Panc1 (cell line): ENCODE results near the gene TRIP10. TPM values are rescaled to one million over a fixed set of nuclear protein-coding genes. Genes with fewer than 3 reads are reported as not detected.

Experiments
- ATAC-seq: fragments of 200-7000 bp; cut with Tn5 transposase; 2 replicates; pipeline ENCODE4 v1.9.1; 2020; ENCODE audit warnings: mild to moderate bottlenecking, moderate library complexity
- BruUV-seq: library from RNA; stranded (reverse); fragments of 400-500 nt; replicated peaks from 2 replicates; lab custom pipeline; 2021; lab: Mats Ljungman, UMichigan
- CTCF ChIA-PET: fragments of 300-600 bp; sonication (Branson Sonifier 250); formaldehyde crosslinking; loops from one replicate; lab custom pipeline; 2022; ENCODE audit warnings: antibody characterized with exemption; lab: Charles Lee
- POLR2A ChIA-PET: fragments of 300-600 bp; sonication (Branson Sonifier 250); formaldehyde crosslinking; loops from one replicate; lab custom pipeline; 2022; ENCODE audit warnings: antibody characterized with exemption; lab: Charles Lee
- DNase-seq: peaks from one replicate; pipeline ENCODE4 v3.0.0-alpha.2; 2010; ENCODE audit warnings: low read depth, low spot score
- H3K27ac ChIP-seq: 2 replicates; pipeline ENCODE4 v1.5.1; 2011; ENCODE audit warnings: mild to moderate bottlenecking, low read length, inconsistent platforms
- H3K27me3 ChIP-seq: fragments of 200-500 bp; sonication (Bioruptor generic); 2 replicates; pipeline ENCODE4 v1.6.0; 2014; ENCODE audit warnings: low read length, inconsistent platforms; ENCODE audit not compliant: control insufficient read depth, insufficient read depth
- H3K36me3 ChIP-seq: fragments of 200-500 bp; sonication (Bioruptor generic); 2 replicates; pipeline ENCODE4 v1.5.1; 2014; ENCODE audit warnings: inconsistent platforms, mild to moderate bottlenecking, low read length, moderate library complexity; ENCODE audit not compliant: control insufficient read depth, insufficient read depth
- H3K4me1 ChIP-seq: 2 replicates; pipeline ENCODE4 v1.5.1; 2011; ENCODE audit warnings: inconsistent platforms, mild to moderate bottlenecking, low read length, moderate library complexity; ENCODE audit not compliant: control insufficient read depth, insufficient read depth
- H3K4me3 ChIP-seq, 2 experiments: 2 replicates each; pipeline ENCODE4 v1.5.1; 2011 to 2012; ENCODE audit warnings: low read depth in 2 of 2, low read length in 2 of 2, mild to moderate bottlenecking in 2 of 2, inconsistent platforms in 1 of 2, moderate library complexity in 1 of 2
- H3K9me3 ChIP-seq: fragments of 200-500 bp; sonication (Bioruptor generic); 2 replicates; pipeline ENCODE4 v1.5.1; 2014; ENCODE audit warnings: low read depth, mild to moderate bottlenecking, inconsistent platforms, low read length, moderate library complexity; ENCODE audit not compliant: control insufficient read depth, insufficient read depth
- CTCF ChIP-seq: fragments of 450-650 bp; IDR thresholded peaks from 2 replicates; pipeline ENCODE4 v1.5.1; 2017; ENCODE audit warnings: mild to moderate bottlenecking
- POLR2AphosphoS5 ChIP-seq: IDR thresholded peaks from 2 replicates; pipeline ENCODE4 v1.6.1; 2012; ENCODE audit warnings: mild to moderate bottlenecking, low read depth, low read length, moderate library complexity
- REST ChIP-seq, 2 experiments: IDR thresholded peaks; 2 replicates each; pipeline ENCODE4 v1.6.1; 2011 to 2012; ENCODE audit warnings: low read depth in 2 of 2, control low read depth in 1 of 2, low read length in 1 of 2, mild to moderate bottlenecking in 1 of 2, moderate library complexity in 1 of 2; ENCODE audit not compliant: insufficient read depth in 1 of 2
- SIN3A ChIP-seq: IDR thresholded peaks from 2 replicates; pipeline ENCODE4 v1.6.1; 2012; ENCODE audit warnings: low read depth, mild to moderate bottlenecking, low read length, moderate library complexity, borderline replicate concordance; ENCODE audit not compliant: insufficient read depth
- TCF7L2 ChIP-seq: IDR thresholded peaks from 2 replicates; pipeline ENCODE4 v1.6.1; 2011; ENCODE audit warnings: mild to moderate bottlenecking, low read depth, low read length, inconsistent platforms
- in situ Hi-C: cut with HindIII; loops from 2 replicates; pipeline ENCODE4 v1.10.0; 2016; ENCODE audit warnings: low sequenced_read_pairs, low pct_unique_long_range_greater_than_20kb
- intact Hi-C: fragments of 100-400 bp; cut with micrococcal nuclease; formaldehyde crosslinking; loops from one replicate; pipeline ENCODE4 v1.10.0; 2022; ENCODE audit not compliant: unreplicated experiment
- total RNA-seq: library from RNA; stranded (reverse); gene quantifications from one replicate; pipeline ENCODE4 v1.2.1, GENCODE V29; 2021; ENCODE audit not compliant: unreplicated experiment

TRIP10 gene
- total RNA-seq, 1 experiment from 2014 or later = 115 TPM

GRCh38 chr19:6751189-6751588 is 11.7 kb downstream of the TRIP10 start:
- H3K36me3 ChIP-seq = peaks cover 5% of the 10 kb centered on the region; the same call in 1 of the 2 replicates
- POLR2A ChIA-PET = no interaction called here
- no peaks in the 10 kb centered on the region for H3K27me3 ChIP-seq
- H3K9me3 ChIP-seq = no peaks in the 10 kb centered on the region
- H3K4me1 ChIP-seq = peaks cover 6% of the 10 kb centered on the region; the same call in 1 of the 2 replicates
- in situ Hi-C loops = no loop called here
- no TSS peak for BruUV-seq
- H3K4me3 ChIP-seq = no peak overlapping the region
- no peak for DNase-seq
- TF ChIP-seq CTCF (no peak), REST (IDR thresholded peaks at IDR 0.05; ENCODE audit: insufficient read depth in 1 of 2, low read depth in 2 of 2, low read length in 1 of 2) (no peak), POLR2AphosphoS5 (no peak), SIN3A (no peak), TCF7L2 (no peak)
- no peak for ATAC-seq
- intact Hi-C loops = loop anchor here (5.0 kb wide), 1 partner anchor 111 kb away; no protein-coding TSS in a partner anchor
- CTCF ChIA-PET = no interaction called here
- H3K27ac ChIP-seq = no peak overlapping the region

GRCh38 chr19:6752256-6753177 is 13.0 kb downstream of the TRIP10 start:
- ChIA-PET POLR2A (interaction anchor here (0.9 kb wide), 1 partner anchor 13 kb away, joined by 4 read pairs; no protein-coding TSS in a partner anchor), CTCF (interaction anchor here (0.7 to 1.6 kb wide), 2 partner anchors 14 to 109 kb away, joined by 5 read pairs; partner anchors contain the start of gene GPR108)
- Histone ChIP-seq H3K4me1 (peaks cover 2% of the 10 kb centered on the region; the same call in 1 of the 2 replicates), H3K36me3 (peaks cover 5% of the 10 kb centered on the region; the same call in 1 of the 2 replicates), H3K27me3 (no peaks in the 10 kb centered on the region), H3K27ac (peak overlapping the region; percentile 73), H3K9me3 (no peaks in the 10 kb centered on the region), H3K4me3 (peak overlapping the region; percentile 42 to 58)
- intact Hi-C loops (loop anchor here (5.0 kb wide), 1 partner anchor 110 kb away; no protein-coding TSS in a partner anchor), in situ Hi-C loops (no loop called here)
- TF ChIP-seq REST (IDR thresholded peaks at IDR 0.05; ENCODE audit: insufficient read depth in 1 of 2, low read depth in 2 of 2, low read length in 1 of 2) = no peak
- DNase-seq = no peak
- ATAC-seq = peak; percentile 77
- no TSS peak for BruUV-seq
